ENCODE measurements around the gene TBC1D9. TPM values are rescaled to one million over a fixed set of nuclear protein-coding genes. Genes with fewer than 3 reads are reported as not detected.

TBC1D9 gene
- total RNA-seq, 1 donor from 2014 or later, result 42.6 TPM

- H3K27ac ChIP-seq, result no peak overlapping the region
- no peaks in the 10 kb centered on the region for H3K36me3 ChIP-seq
- H3K27me3 ChIP-seq (ENCODE audit: low read depth), result no peaks in the 10 kb centered on the region
- H3K9me3 ChIP-seq, result no peaks in the 10 kb centered on the region
- TF ChIP-seq CTCF (IDR thresholded peaks at IDR 0.05), result no peak
- H3K4me3 ChIP-seq, result no peak overlapping the region
- intact Hi-C loops (cut with DNase I), result no loop called here
- no peak for ATAC-seq
- peaks cover 28% of the 10 kb centered on the region for H3K4me1 ChIP-seq
- no peak for DNase-seq
These were observed 18.0 kb downstream of the TBC1D9 start for GRCh38 chr4:140738139-140738538.

- Histone ChIP-seq H3K27ac (no peak overlapping the region), H3K4me1 (peaks cover 20% of the 10 kb centered on the region), H3K4me3 (no peak overlapping the region), H3K27me3 (ENCODE audit: low read depth) (no peaks in the 10 kb centered on the region), H3K36me3 (no peaks in the 10 kb centered on the region), H3K9me3 (no peaks in the 10 kb centered on the region)
- intact Hi-C loops (cut with DNase I), result no loop called here
- ATAC-seq, result peak in 1 of 2 donors; percentile 15
- no peak for TF ChIP-seq CTCF (IDR thresholded peaks at IDR 0.05)
- DNase-seq, result no peak
These were observed 19.4 kb downstream of the TBC1D9 start for GRCh38 chr4:140736669-140737343.

GRCh38 chr4:140735779-140736391 lies 20.3 kb downstream of the TBC1D9 start:
- ATAC-seq, result no peak
- no peak for DNase-seq
- Histone ChIP-seq H3K9me3 (no peaks in the 10 kb centered on the region), H3K36me3 (no peaks in the 10 kb centered on the region), H3K4me1 (peaks cover 16% of the 10 kb centered on the region), H3K27me3 (ENCODE audit: low read depth) (no peaks in the 10 kb centered on the region), H3K27ac (no peak overlapping the region), H3K4me3 (no peak overlapping the region)
- intact Hi-C loops (cut with DNase I), result no loop called here
- TF ChIP-seq CTCF (IDR thresholded peaks at IDR 0.05), result no peak

GRCh38 chr4:140735317-140735716 lies 20.9 kb downstream of the TBC1D9 start:
- ATAC-seq (no peak), DNase-seq (no peak)
- H3K27ac ChIP-seq, result no peak overlapping the region
- intact Hi-C loops (cut with DNase I), result no loop called here
- TF ChIP-seq CTCF (IDR thresholded peaks at IDR 0.05), result no peak
- H3K9me3 ChIP-seq, result no peaks in the 10 kb centered on the region
- H3K4me1 ChIP-seq, result peaks cover 15% of the 10 kb centered on the region
- H3K36me3 ChIP-seq, result no peaks in the 10 kb centered on the region
- no peaks in the 10 kb centered on the region for H3K27me3 ChIP-seq (ENCODE audit: low read depth)
- H3K4me3 ChIP-seq, result no peak overlapping the region

- DNase-seq, result no peak
- Histone ChIP-seq H3K4me3 (no peak overlapping the region), H3K4me1 (peaks cover 31% of the 10 kb centered on the region), H3K36me3 (no peaks in the 10 kb centered on the region), H3K27me3 (ENCODE audit: low read depth) (no peaks in the 10 kb centered on the region), H3K9me3 (no peaks in the 10 kb centered on the region), H3K27ac (no peak overlapping the region)
- no peak for ATAC-seq
- no peak for TF ChIP-seq CTCF (IDR thresholded peaks at IDR 0.05)
- intact Hi-C loops (cut with DNase I), result no loop called here
These were observed 23.4 kb downstream of the TBC1D9 start for GRCh38 chr4:140732780-140733179.

Data from lower lobe of right lung (tissue), 2 donors.